NCI-H345 treated with DMSO at 0.1 percent for 48 hours (cell line): ENCODE data around the gene ADCY7.
"Not testable (repeated sequence)": the region's sequence is repeated elsewhere in the genome, so short reads cannot be mapped to it uniquely, and the experiment has no call there.

ENCODE experiments used
- DNase-seq: peaks from one replicate; lab custom pipeline; 2025; ENCODE audit not compliant: unreplicated experiment; lab: John Stamatoyannopoulos, UW

Gene ADCY7

GRCh38 chr16:50266337-50267091 is at the start of gene ADCY7:
Gene ADCY7 (plus strand): TSS chr16:50266551. CDS start chr16:50288180, 21,629 bp downstream.
- DNase-seq, result no peak

- DNase-seq, result no peak
Measured at GRCh38 chr16:50219402-50219975, 46.9 kb upstream of the ADCY7 start.

GRCh38 chr16:50224286-50224685 is 42.1 kb upstream of the ADCY7 start:
- no peak for DNase-seq

- no peak for DNase-seq
Measured at GRCh38 chr16:50227120-50227519, 39.2 kb upstream of the ADCY7 start.

DNA sequence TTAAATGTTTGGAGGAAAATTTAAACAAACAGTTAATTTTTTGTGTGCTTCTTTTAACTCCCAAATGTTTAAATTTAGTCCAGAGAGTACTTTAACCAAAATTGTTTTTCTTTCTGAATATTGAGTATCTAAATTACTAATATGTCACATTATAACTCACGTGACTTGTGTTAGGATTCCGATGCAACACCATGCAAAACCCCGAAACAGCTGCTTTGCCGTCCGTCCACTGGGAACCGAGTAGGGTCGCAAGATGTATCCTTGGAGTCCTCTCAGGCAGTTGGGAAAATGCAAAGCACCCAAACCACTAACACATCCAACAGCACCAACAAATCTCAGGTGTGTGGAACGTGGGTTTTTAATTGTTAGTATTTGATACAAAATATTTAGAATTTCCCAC is 38.7 kb upstream of the ADCY7 start:
- DNase-seq, result no peak

- no peak for DNase-seq
Measured at GRCh38 chr16:50228364-50228868, 37.9 kb upstream of the ADCY7 start.

GRCh38 chr16:50229149-50229726 is 37.1 kb upstream of the ADCY7 start:
- DNase-seq, result no peak

DNA sequence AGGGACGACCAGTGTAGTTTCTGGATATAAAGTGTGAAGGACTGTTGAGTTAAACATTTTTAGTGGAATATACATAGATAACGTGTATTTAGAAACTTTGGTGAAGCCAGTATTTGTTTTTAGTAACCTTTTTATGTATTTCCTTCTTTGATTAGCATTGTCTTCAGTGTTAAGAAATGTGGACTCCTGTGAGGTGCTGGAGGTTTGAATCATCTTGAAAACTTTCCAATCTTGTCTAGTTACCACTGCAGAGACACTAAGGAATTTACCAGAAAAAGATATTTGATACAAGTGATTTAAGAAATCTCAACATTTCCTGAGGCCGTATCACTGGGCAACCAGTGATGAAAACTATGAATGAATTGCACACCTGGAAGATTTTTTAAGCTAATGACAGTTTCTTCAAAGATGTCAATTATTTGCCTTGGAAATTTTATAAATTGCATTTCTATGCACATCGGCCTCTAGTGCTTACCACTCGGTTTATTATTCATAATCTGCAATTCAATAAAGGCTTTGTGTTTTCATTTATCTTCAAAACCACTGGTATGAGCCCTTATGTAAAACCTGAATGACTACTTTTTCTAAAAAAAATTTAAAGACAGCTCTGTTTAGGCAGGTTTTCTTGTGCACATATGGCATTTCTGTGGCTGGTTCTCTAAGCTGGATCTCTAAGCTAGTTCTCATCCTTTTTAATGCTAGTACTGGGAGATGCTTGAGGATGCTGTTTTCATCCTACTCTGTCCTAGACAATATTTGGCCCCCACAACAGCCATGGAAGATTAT is 31.4 kb upstream of the ADCY7 start:
- DNase-seq, result no peak

DNA sequence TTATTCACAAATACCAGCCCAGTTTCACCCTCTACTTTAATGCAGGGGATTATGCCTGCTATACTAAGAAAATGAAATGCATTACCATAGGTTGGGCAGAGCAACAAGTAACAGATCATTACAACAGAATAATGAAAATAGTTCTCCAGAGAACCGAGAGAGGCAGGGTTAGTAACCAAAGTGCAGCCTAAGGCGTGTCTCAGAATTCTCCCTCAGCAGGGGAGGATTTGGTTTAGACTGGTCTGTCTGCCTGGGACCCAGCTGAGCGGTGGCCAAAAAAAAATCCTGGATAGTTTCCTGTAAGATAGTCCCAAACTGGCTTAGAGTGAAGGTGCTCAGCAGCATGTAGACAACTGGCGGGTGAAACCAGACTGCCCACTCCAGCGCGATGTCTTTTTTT is 30.8 kb upstream of the ADCY7 start:
- no peak for DNase-seq

- no peak for DNase-seq
Measured at GRCh38 chr16:50238314-50238713, 28.0 kb upstream of the ADCY7 start.

DNA sequence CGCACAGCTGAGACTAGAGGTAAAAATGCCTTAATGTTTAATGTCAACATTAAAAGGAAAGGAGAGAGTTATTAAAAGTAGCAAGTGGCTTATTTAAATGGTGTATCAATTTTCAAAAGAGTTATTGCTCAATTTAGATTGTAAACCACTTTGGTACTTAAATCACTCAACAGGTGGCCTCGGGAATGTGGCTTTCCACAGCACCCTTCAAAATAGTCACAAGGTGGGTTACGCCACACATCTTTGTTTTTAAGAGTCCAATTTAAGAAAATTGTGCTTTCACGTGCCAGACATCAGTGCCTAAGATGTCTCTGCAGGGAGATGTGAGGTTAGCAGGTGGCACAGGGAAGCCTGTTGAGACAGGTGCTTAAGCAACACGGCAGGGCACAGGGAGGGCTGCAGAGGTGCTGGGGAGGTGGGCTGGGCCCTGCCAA is 27.5 kb upstream of the ADCY7 start:
- no peak for DNase-seq

DNA sequence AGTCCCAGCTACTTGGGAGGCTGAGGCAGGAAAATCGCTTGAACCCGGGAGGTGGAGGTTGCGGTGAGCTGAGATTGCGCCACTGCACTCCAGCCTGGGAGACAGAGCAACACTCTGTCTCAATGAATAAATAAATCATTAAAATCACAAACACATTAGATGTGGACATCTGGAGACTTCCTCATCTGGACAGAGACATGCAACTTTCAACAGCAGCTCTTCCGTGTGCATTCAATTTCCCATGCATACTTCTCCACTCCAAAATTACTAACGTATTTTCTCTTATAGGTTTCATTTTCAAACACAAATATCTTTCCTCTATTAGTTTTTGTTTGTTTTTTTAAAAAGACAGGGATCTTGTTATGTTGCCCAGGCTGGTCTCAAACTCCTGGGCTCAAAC is 23.3 kb upstream of the ADCY7 start:
- DNase-seq, result not testable (repeated sequence)

DNA sequence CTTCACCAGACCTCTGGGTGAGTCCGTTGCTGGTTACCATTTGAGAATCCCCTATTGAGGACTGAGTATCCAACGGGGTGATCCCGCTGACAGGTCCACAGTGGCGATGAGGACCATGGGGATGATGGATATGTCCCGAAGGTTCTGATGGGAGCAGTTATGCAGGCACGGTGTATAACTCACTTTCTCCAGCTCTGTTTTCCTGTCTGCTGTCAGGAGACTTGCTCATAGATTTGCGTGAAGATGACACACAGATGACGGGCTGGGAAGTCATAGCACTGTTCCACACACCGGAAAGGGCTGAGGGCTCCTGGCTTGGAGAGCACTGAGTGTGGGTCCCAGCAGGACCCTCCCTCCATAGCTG is 22.2 kb upstream of the ADCY7 start:
- DNase-seq, result no peak

- DNase-seq, result no peak
Measured at GRCh38 chr16:50244504-50245416, 21.6 kb upstream of the ADCY7 start.

GRCh38 chr16:50245417-50246298 is 20.7 kb upstream of the ADCY7 start:
- DNase-seq, result no peak

DNA sequence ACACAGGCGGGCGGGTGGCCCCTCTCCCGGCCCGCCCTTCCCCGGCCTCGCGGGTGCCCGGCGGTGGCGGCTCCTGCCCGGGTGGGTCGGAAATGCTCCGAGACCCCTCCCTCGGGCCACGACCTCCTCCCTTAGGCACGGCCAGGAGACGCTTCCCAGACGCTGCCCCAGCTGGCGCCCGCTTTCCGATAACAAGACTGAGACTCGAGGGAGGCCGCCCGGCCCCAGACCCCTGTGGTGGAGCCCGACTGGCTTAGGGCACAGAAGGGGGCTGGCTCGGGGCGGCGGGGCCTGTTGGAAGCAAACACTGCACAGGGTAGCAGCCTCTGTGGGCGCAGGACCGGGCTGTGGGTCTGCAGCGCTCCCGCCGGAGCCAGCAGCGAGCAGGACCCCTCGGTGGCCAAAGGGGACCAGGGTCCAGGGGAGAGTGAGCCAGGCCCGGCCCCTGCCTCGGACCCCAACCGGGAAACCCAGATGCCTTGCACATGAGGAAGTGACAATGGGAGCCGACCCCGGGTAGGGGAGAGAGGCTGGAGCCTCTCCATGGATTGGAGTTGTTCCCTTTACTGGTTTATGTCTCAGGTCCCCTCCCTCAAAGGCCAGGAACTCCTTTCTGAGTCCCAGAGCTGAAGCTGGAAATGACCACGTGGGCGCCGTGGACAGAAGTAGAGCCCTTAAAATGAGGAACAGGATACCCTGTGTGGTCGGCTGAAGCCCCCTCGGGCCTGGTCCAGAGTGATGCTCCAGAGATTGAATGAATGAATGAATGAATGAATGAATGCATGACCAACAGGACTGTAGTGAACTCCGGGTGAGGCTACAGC is 19.8 kb upstream of the ADCY7 start:
- no peak for DNase-seq

GRCh38 chr16:50247123-50247905 is 19.0 kb upstream of the ADCY7 start:
- no peak for DNase-seq
